ENCODE data around the gene CIT.

- TF ChIP-seq POLR2AphosphoS5 (IDR thresholded peaks at IDR 0.05; ENCODE audit: low read depth, low read length) (no peak), REST (IDR thresholded peaks at IDR 0.05; ENCODE audit: insufficient read depth in 1 of 2, low read depth in 2 of 2, low read length in 2 of 2) (no peak), TAF1 (IDR thresholded peaks at IDR 0.05; ENCODE audit: borderline replicate concordance, insufficient read depth, low read length) (no peak)
These were observed 68.7 kb downstream of the CIT start for GRCh38 chr12:119808441-119808840.
